K562 (cell line): ENCODE measurements around the gene TMEM141. TPM values are rescaled to one million over a fixed set of nuclear protein-coding genes. Genes with fewer than 3 reads are reported as not detected.
A peak's percentile ranks its signal among the peaks of the same experiment; 100 is the strongest.

Source experiments
- ATAC-seq: fragments of 200-7000 bp; cut with Tn5 transposase; 3 replicates; pipeline ENCODE4 v1.9.1; 2020; ENCODE audit warnings: moderate library complexity
- BruUV-seq: library from RNA; stranded (reverse); fragments of 400-500 nt; replicated peaks from 2 replicates; lab custom pipeline; 2021; lab: Mats Ljungman, UMichigan
- CTCF ChIA-PET: fragments of 300-600 bp; formaldehyde crosslinking; extraction: SDS; loops from one replicate; lab custom pipeline; 2021; ENCODE audit warnings: low intra/inter-chr PET ratio; lab: Yijun Ruan, JAX
- POLR2A ChIA-PET: fragments of 300-600, 350-650 bp; sonication (Branson Sonifier 250); formaldehyde crosslinking; extraction: SDS; loops from one replicate; lab custom pipeline; 2021; ENCODE audit warnings: antibody characterized with exemption, inconsistent platforms; lab: Yijun Ruan, JAX
- DNase-seq, 4 experiments: peaks; one replicate each; pipeline versions ENCODE4 v3.0.0 to v3.0.0-alpha.2; 2011 to 2018; ENCODE audit warnings: low spot score in 3 of 4, mixed read lengths in 3 of 4; ENCODE audit errors: extremely low read depth in 1 of 4
- FAIRE-seq: peaks from 2 replicates; lab custom pipeline; 2011; peaks lifted over from hg19 to GRCh38; lab: Jason Lieb, UNC
- H2AFZ ChIP-seq: 2 replicates; pipeline ENCODE4 v1.6.0; 2011; ENCODE audit warnings: low read depth, low read length, control low read depth, inconsistent platforms
- H3K27ac ChIP-seq: fragments of 200-600 bp; 3 replicates; pipeline ENCODE4 v1.8.0; 2011; ENCODE audit warnings: low read depth, mild to moderate bottlenecking, control low read depth, inconsistent platforms, low read length, moderate library complexity, mixed read lengths; ENCODE audit errors: extremely low read depth
- H3K27me3 ChIP-seq, 2 experiments: fragments of 300-600 bp in 1 of 2; 2 replicates in 1 of 2; 3 replicates in 1 of 2; pipeline versions ENCODE4 v1.6.0 to v1.8.0; 2011; ENCODE audit warnings: inconsistent platforms in 2 of 2, low read length in 2 of 2, mild to moderate bottlenecking in 1 of 2, mixed read lengths in 1 of 2, moderate library complexity in 1 of 2; ENCODE audit not compliant: control insufficient read depth in 2 of 2, insufficient read depth in 2 of 2
- H3K36me3 ChIP-seq: fragments of 300-600 bp; 3 replicates; pipeline ENCODE4 v1.8.0; 2011; ENCODE audit warnings: mild to moderate bottlenecking, low read length, inconsistent platforms; ENCODE audit not compliant: control insufficient read depth, insufficient read depth
- H3K4me1 ChIP-seq, 2 experiments: fragments of 200-600 bp in 1 of 2; replicated peaks in 1 of 2; 2 replicates in 1 of 2; 3 replicates in 1 of 2; pipeline versions ENCODE4 v1.5.1 to v1.8.0; 2011; ENCODE audit warnings: inconsistent platforms in 2 of 2, low read length in 2 of 2, mild to moderate bottlenecking in 1 of 2, mixed read lengths in 1 of 2, moderate library complexity in 1 of 2; ENCODE audit not compliant: control insufficient read depth in 2 of 2, insufficient read depth in 2 of 2
- H3K4me2 ChIP-seq: 2 replicates; pipeline ENCODE4 v1.6.1; 2011; ENCODE audit warnings: low read length, control low read depth, inconsistent platforms, mixed read lengths; ENCODE audit not compliant: insufficient read depth
- H3K4me3 ChIP-seq: fragments of 200-600 bp; sonication (generic), shearing (Covaris generic); 2 replicates; pipeline ENCODE4 v1.5.1; 2016; ENCODE audit warnings: control low read depth, inconsistent platforms
- H3K79me2 ChIP-seq: fragments of 200-600 bp; 3 replicates; pipeline ENCODE4 v1.8.0; 2011; ENCODE audit warnings: low read length, inconsistent platforms; ENCODE audit not compliant: control insufficient read depth, insufficient read depth
- H3K9ac ChIP-seq, 2 experiments: 2 replicates each; pipeline versions ENCODE4 v1.6.0 to v1.6.1; 2011; ENCODE audit warnings: low read depth in 2 of 2, low read length in 2 of 2, control low read depth in 1 of 2, inconsistent platforms in 1 of 2, mild to moderate bottlenecking in 1 of 2, mixed read lengths in 1 of 2; ENCODE audit not compliant: insufficient read depth in 1 of 2
- H3K9me1 ChIP-seq: one replicate; pipeline ENCODE4 v1.6.0; 2011; ENCODE audit warnings: inconsistent platforms, mild to moderate bottlenecking, low read length, moderate library complexity; ENCODE audit not compliant: control insufficient read depth, insufficient read depth
- H3K9me3 ChIP-seq: replicated peaks from 2 replicates; pipeline ENCODE4 v1.5.1; 2011; ENCODE audit warnings: low read depth, low read length, inconsistent platforms; ENCODE audit not compliant: control insufficient read depth, insufficient read depth
- H4K20me1 ChIP-seq: replicated peaks from 2 replicates; pipeline ENCODE4 v1.6.1; 2011; ENCODE audit warnings: low read length, inconsistent platforms, mixed read lengths; ENCODE audit not compliant: control insufficient read depth, insufficient read depth
- CREB3L1 ChIP-seq: fragments of 450-650 bp; IDR thresholded peaks from 2 replicates; pipeline ENCODE4 v1.6.1; 2014; ENCODE audit warnings: low read depth, mild to moderate bottlenecking, moderate library complexity, borderline replicate concordance
- PTBP1 ChIP-seq: fragments of 200-400 bp; formaldehyde crosslinking; IDR thresholded peaks from 2 replicates; pipeline ENCODE4 v1.6.1; 2017; ENCODE audit warnings: low read depth, low read length
- ZBTB1 ChIP-seq: sonication (generic); formaldehyde crosslinking; IDR thresholded peaks from 2 replicates; pipeline ENCODE4 v1.8.1; 2023; ENCODE audit warnings: missing genetic modification reagents, low read depth, mild to moderate bottlenecking, borderline replicate concordance
- ZBTB33 ChIP-seq: sonication (generic); formaldehyde crosslinking; IDR thresholded peaks from 2 replicates; pipeline ENCODE4 v1.8.1; 2023; ENCODE audit warnings: mild to moderate bottlenecking, missing genetic modification reagents
- WGBS: fragments of 100-300 bp; shearing (Covaris generic); methylation state at CpG from one replicate; pipeline ENCODE4 v1.1.6; 2016; ENCODE audit warnings: low coverage, mixed read lengths; ENCODE audit not compliant: insufficient coverage; ENCODE audit errors: missing lambda C conversion rate; 5-methylcytosine and 5-hydroxymethylcytosine counted together
- in situ Hi-C: fragments of 300-500 bp; cut with MboI; formaldehyde crosslinking; loops from 4 replicates; pipeline ENCODE4 v1.15.0; 2018; ENCODE audit warnings: inconsistent platforms, mixed read lengths
- intact Hi-C: fragments of 100-400 bp; cut with micrococcal nuclease; formaldehyde crosslinking; loops from 2 replicates; pipeline ENCODE4 v1.14.2; 2022
- polyA plus RNA-seq, 8 experiments: library from polyadenylated mRNA; depleted of rRNA in 4 of 8; stranded (reverse) in 5 of 8; unstranded in 3 of 8; fragments of >200 nt; fragmentation: Nextera tagmentation in 2 of 8; fragmentation: Illumina TruSeq in 1 of 8; extraction: Ambion mirVana in 2 of 8; extraction: Trizol in 1 of 8; gene quantifications; 2 replicates each; pipeline versions ENCODE4 v1.2.1 to v1.2.3, GENCODE V29; 2011 to 2014; ENCODE audit warnings: inconsistent platforms in 1 of 8, missing spikeins in 1 of 8
- total RNA-seq, 7 experiments: library from RNA; depleted of rRNA in 6 of 7; stranded (reverse); fragments of >200 nt in 6 of 7; fragmentation: Illumina TruSeq in 2 of 7; extraction: Trizol in 2 of 7; gene quantifications; 2 replicates each; pipeline versions ENCODE4 v1.2.1 to v1.2.3, GENCODE V29; 2011 to 2021; ENCODE audit warnings: low replicate concordance in 1 of 7

TMEM141 gene
- total and polyA plus RNA-seq, 9 of the 15 experiments (the other 6 are each of a cell fraction or from before 2014, with no cell fraction given) = 21.5 to 123 (median 74.8) TPM

GRCh38 chr9:136747161-136748060 lies 43.7 kb upstream of the TMEM141 start:
- in situ Hi-C loops (no loop called here), intact Hi-C loops (no loop called here)
- H3K27me3 ChIP-seq = no peaks in the 10 kb centered on the region
- no peaks in the 10 kb centered on the region for H3K79me2 ChIP-seq
- FAIRE-seq (no peak), ATAC-seq (no peak), DNase-seq (no peak)
- POLR2A ChIA-PET = interaction anchor here (1.0 to 1.3 kb wide), 2 partner anchors 12 to 13 kb away, joined by 3 read pairs; no protein-coding TSS in a partner anchor
- H3K9me3 ChIP-seq = 0 out of 2 replicates have a peak, but pooled peaks cover 7% of the 10 kb centered on the region
- no peaks in the 10 kb centered on the region for H4K20me1 ChIP-seq
- BruUV-seq = no TSS peak
- no peak for TF ChIP-seq CREB3L1
- peak; percentile 68 for TF ChIP-seq ZBTB33 (CRISPR knock-in tag)
- 0 out of 2 replicates have a peak, but pooled peaks have one; percentile 48 for TF ChIP-seq PTBP1
- TF ChIP-seq ZBTB1 (CRISPR knock-in tag) = no peak
- 53% methylated on average over 13 of the region's 22 CpGs for WGBS
- H3K4me2 ChIP-seq = no peak overlapping the region
- no peak overlapping the region for H3K4me3 ChIP-seq
- peaks cover 7 to 70% of the 10 kb centered on the region in 2 experiments for H3K4me1 ChIP-seq
- no peak overlapping the region for H2AFZ ChIP-seq
- CTCF ChIA-PET = no interaction called here
- H3K36me3 ChIP-seq = no peaks in the 10 kb centered on the region
- no peaks in the 10 kb centered on the region for H3K9me1 ChIP-seq
- H3K9ac ChIP-seq = no peak overlapping the region
- no peak overlapping the region for H3K27ac ChIP-seq
